Stimulated activated CD8-positive, alpha-beta memory T cell treated with anti-CD3 and anti-CD28 coated beads, Interleukin-12 subunit alpha, Interleukin-12 subunit beta, amount 100 ng/mL, for 1 hour (primary cell): ENCODE measurements around the gene DPP10.

ENCODE experiments used
- DNase-seq: peaks from one replicate; pipeline ENCODE4 v3.0.0-alpha.2; 2020; ENCODE audit warnings: low read depth

Gene DPP10

DNA sequence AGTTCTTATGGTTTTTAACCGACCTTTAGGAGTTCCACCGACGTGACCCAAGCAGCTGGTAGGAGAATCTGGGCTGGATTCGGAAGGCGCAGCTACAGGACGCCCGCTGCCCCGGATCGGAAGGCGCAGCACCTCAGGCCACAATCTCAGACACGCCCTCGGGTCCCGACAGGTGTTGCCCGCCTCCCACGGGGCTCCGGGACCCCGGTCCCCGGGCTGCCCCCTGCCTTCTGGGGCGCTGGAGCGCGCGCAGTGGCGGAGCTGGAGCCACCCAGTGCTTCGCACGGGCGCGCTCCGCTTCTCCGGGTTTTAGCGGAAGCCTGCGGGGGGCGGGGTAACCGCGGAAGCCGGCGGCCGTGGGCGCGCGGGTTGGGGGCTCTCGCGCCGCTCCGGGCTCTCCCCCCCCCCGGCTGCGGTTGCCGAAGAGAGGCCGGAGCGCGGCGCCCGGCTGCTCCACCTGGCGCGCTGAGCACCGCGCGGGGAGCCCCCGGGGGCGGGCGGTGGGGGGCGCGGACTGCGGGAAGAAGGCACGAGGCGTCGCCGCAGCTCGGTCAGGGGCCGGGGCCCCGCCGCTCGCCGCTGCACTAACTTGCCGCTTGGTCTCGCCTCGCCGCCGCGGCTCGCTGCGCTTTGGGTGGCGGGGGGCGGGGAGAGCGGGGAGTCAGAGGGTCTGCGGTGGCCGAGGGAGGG is 718.8 kb downstream of the DPP10 start:
- no peak for DNase-seq

DNA sequence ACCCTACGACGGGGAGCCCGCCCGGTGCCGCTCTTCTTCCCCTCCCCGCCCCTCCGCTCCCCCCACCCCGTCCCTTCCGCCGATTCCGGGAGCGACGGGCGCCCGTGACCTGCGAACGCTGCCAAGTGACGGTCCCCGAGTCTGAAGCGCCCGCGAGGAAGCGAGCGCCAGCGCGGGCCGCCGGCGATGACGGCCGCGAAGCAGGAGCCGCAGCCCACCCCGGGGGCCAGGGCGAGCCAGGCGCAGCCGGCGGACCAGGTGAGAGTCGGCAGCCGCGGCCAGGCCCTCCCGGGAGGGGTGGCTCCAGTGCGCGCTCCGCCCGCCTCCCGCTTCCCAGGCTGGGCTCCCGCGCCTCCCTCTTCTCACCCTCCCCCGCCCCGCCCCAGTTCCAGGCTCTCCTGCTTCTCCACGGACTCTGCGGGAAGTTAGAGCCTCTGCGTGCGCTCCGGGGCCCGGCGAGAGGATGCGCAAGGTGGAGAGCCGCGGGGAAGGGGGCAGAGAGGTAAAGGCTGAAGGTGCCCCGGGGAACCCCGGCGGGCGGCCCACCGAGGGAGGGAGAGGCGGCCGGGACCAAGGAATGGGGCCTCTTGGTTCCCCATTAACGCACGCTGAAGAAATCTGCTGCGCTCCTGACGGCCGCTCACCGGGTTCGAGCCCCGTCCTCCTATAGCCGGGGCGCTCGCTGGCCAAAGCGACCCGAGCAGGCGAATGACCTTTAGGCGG is 719.5 kb downstream of the DPP10 start:
- no peak for DNase-seq

DNA sequence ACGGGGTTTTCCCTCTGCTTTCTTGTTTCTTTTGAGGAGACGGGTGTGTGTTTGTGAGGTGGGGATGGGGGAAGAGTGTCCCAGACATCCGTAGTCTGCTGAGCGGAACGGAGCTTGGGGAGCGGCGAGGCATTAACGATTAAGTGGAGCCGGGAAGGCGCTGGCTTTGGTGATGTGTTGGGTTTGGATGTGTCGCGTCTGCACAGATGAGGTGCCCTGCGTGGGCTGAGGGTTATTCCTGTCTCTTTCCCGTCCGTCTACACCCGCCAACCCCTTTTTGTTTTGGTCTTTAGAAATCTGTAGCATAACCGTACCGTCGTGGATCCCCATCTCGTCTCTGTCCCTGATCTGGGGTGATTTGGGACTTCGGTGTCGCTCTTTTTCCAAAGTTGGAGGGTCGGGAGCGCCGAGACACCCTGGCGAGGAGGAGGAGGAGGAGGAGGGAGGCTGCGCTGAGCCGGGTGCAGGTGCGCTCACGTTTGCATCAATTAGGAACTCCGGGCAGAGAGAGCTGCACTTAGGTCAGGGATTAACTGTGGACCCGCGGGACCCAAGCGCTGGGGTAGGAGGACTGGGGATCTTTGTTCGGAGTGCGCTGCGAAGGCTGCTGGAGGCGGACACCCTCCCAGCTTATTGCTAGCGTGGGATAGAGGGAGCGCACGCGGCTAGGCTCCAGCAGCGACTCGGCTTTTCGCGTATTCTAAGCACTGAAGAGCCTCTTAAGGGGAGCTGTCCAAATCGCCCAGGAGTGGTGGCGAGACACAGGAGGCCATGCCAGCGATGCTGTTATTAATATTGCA is 720.3 kb downstream of the DPP10 start:
- DNase-seq = no peak

DNA sequence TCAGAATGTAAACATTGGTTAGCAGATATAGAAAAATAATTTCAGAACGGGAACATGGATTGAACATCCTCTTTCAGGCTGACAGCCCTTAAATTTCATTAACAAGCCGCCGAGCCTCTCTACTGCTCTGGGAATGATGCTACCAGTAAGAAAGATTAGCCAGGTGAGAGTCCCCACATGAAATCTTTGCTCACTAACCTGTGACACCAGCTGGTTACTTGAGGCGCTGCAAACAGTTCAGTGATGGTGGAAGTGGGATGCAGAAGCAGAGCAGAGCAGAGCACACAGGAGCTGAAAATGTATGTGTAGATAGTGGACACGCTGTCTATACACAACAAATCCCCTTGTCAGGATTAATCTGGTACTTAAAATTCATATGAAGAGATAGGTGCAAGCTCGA is 721.1 kb downstream of the DPP10 start:
- DNase-seq = no peak

DNA sequence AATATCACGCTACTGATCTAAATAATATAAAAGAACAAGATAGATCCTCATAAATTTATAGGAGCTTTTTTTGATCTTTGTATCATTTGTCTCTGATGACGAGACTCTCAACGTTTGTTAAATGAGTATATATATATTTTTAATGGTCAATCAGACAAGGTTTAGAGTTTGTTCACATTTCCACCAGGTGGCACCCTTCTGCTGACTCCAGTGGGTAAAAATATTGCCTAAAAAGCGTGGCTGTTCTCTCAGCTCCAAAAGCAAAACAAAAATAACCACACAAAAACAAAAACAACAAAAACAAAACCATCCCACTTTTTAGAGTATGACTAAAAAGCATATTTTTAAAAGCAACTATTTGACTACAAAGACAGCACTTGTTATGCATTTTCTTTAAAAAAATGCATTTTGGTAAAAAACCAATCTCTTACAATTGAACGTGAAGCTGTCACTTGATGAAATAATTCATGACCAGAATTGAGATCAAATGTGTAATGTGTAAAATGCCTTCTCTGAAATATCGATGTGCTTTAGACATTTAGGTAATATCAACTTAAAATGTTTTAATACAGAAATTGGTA is 723.2 kb downstream of the DPP10 start:
- no peak for DNase-seq

DNA sequence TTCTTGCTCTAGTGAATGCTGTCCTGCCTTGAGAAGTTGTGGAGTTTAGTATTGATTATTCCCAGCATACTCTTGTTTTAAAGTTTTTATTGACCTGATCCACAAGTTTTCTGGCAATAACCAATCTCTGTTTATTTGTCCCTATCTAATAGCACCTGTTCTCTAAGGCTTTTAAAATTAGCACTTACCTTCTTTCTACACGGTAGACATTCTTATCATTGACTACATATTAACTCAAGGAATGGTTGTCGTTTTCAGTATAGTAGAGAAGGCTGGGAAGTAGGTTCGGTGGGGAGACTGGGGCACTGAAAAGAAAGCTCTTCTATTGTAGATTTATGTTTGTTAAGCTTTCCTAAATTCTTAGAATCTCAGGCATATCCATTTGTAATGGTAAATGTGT is 726.0 kb downstream of the DPP10 start:
- no peak for DNase-seq

DNA sequence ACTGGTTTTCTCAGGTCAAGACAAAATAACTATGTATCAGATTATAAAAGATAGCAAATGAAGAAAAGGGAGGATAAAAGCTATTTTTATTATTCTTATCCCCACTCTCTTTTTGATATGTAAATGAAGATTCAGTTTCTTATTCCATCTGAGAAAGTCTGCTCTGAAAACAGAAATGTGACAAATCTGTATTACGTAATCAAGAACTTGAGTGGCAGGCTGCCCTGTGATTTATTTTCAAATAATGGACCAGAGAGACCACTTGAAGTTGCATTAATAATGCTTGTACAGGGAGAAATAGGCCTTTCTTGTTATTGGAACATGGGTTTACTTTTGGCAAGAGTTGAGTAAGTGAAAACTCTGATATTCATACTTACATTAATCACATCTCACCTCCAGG is 727.4 kb downstream of the DPP10 start:
- DNase-seq = no peak

DNA sequence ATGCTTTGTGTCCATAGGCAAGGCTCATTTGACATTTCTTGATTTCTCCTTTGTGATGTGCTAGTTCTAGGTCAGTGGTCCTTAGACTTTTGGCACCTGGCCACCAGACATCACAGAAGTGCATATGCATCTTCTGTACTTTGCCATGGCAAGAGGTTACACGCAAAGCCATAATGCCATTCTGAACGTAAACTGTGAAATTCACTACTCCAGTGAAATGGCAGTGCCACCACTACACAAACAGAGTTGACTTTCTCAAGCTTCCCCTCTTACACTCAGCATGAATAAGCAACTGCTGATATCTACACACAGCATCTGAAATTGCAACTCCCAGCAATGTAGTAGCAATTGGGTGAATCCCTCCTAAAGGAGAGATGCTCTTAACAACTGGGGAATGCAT is 729.3 kb downstream of the DPP10 start:
- DNase-seq = no peak

DNA sequence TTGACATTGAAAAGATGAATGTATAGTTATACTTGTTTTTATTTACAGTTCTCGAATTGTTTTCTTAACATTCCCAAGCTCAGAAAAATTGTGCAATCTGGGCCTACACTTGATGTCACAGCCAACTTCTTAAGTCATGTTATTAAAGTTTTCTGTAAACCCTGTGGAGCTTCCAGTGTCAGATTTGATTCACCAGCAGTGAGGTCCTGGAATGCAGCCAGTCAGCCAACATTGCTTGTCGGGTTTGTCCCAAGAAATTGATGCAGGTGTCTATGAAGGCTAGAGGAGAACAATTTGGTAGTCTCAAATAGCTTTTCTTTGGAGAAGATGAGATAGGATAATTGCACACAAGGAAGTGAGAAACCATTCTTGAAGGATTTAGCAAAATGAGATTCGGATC is 732.2 kb downstream of the DPP10 start:
- no peak for DNase-seq

DNA sequence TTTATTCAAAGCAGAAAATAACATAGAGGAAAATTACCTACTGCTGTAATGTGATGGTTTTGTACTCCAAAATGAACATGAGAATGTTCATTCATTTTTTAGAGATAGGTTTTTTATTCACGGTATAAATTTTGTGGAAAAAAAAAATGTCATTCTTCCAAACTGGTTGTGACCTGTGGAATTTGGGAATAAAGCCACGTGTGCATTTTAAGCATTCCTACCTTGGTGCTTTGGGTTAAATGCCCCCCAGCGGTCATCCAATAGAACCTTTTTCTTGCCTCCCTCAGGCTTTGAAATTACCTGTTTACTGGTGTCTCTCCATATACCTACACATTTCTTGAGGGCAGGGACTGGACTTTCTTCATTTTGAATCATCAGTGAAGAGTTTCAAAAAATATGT is 740.7 kb downstream of the DPP10 start:
- no peak for DNase-seq

DNA sequence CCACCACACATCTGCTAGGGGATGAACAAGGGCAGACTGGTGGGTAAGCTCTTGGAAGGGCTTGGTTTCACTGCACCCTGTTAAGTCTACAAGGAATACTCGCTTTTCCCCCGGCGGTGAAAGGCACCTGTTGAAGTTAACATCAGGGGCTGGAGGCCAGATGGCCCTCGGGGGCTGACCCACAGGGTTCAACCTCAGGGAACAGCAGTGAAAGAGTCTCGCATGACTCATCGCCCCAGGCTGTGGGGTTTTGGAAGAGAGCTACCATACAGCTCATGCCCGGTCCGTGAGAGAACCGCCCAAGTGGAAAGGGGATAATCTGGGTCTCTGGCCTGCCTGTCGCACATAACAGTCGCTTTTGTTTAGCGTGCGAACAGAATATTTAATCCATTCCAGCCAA is 748.0 kb downstream of the DPP10 start:
- DNase-seq = no peak

DNA sequence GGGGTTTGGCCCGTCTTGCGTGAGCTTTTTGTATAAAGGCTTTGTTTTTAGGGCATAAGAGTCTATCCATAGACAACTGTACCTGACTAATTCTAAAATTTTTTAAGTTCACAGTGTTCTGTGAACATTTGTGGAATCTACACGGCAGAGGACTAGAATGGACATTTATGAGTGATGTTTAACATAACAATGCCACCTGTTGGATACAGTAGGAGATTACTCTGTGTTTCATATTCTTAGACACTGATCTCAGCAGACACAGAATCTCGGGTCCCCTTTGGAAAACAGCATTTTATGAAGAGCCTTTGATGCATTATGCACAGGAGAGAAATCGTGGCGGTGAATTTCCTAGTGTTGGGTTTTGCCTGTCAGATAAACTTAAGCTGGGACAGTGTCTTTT is 752.2 kb downstream of the DPP10 start:
- DNase-seq = no peak

DNA sequence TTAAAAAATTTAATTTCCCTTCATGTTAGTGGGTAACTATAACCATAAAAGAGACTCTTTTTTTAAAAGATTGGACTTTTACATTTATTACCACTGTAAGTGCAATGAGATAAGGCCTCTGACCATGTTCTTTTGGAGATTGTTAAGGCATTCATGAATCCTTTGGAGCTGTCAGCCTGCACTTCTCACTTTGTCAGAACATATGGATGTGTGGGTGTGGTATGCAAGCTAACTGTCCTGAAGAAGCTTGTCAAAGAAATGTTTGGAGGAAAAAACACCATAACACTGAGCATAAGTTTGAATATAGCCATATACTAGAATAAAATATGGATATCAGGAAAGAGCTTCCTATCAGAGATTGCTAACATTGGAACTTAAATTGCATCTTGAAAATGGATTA is 754.1 kb downstream of the DPP10 start:
- no peak for DNase-seq

DNA sequence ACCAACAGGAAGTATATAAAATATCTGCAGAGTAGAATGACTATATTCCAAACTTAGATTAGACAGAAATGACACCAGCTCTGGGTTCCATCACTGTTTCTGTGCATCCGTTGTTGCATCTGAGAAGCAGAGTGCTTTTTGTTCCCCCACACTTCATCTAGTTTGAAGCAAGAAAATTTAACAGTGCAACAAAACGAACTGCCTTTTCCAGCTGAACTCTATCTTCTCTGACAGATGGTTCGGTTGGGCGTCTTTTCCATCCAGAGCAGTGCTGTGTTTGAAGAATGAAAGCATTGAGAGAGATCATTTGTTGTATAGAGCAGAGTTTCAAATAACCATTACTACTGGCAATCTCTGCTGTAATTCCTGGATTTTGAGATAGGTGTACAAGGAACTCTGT is 757.5 kb downstream of the DPP10 start:
- DNase-seq = no peak

DNA sequence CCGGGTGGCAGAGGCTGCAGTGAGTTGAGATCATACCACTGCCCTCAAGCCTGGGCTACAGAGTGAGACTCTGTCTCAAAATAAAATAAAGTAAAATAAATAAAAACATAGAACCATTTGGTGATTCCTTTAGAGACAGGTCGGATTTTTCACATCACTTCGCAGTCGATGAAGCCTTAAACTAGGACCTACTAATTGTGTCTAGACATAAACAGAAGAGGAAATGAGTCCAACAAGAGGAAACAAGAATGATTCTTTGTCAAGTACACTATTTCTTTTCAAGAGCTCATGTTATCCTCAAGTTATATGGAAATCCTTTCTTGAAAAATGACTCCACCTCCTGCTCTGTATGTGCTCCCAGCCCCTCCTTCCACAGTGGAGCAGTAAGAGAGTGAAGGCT is 758.9 kb downstream of the DPP10 start:
- no peak for DNase-seq

DNA sequence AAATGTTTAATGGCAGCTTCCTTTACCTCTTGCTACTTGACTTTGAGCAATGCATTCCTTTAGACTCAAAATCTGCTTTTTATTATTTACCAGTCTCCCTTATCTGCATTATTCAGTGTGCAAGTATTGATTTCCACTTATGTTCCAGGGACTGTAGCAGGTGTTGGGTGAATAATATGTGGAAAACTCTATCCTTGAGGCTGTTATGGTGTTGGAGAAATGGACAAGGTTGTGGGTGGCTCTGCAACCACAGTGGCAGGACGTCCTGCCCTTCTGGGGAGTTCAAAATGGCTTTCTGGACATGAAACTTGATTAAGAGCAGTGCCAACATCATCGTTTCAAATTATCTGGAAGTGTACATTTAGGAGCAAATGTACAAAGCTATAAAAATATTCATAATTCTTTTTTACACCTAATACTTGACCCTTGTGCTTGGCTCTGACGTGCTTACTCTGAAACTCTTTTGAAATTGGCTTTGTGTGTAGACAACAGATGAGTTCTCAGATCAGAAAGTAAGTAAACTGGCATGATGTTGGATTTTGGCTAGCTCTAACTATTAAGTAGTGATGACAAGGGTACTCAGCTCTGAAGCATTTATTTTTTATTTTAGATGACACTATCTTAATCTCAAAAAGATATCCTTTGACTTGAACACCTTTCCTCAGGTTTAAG is 766.2 kb downstream of the DPP10 start:
- no peak for DNase-seq

DNA sequence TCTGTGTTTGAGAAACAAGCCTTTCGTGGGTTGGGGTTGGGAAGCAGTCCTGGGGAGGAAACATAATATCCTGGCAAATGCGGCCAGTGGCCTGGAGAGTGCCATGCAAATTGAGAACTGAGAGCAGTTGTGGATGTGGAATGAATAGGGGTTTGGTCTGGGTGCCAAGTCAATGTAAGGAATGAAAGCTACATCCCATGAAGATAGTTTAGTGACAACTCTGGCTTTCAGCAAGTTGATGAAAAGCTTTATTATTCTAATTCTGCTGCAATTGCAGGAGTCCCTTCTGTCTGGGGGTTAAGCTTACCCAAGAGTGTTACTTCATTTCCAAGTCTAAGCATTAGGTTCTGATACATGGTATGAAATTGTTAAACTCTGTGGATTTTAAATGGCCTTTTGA is 771.6 kb downstream of the DPP10 start:
- no peak for DNase-seq

DNA sequence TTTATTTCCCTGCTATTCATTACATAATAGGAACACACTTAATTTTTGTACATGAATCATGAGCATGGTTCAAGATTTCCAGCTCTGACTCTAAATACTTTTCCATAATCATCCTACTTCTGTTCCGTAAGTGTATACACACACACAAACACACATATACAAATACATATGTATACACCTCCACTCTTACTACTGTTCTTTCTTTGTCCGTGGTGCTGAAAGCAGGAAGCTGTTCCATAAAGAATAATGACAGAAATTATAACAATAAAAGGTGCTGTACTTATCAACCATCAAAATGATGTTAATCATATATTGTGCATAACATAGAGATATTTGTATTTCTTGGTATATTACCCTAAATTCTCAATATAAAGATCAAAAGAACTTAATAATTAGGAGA is 776.9 kb downstream of the DPP10 start:
- DNase-seq = no peak

DNA sequence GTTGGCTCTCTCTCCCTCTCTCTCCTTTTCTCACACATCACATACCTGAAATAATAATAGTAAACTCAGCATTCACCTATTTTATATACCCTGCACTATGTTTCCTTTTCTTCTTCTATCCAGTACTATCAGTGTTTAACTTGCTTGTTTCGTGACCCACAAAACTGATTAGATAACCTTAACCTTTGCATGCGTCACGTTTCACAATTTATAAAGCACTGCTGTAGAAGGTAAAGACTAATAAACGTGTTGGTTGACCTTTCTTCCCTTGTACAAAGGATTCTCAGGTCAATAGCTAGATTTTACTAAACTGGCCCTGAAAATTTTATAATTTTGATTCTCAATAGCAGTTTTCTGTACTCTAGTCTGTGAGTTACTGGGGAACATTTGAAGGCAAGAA is 791.7 kb downstream of the DPP10 start:
- no peak for DNase-seq

DNA sequence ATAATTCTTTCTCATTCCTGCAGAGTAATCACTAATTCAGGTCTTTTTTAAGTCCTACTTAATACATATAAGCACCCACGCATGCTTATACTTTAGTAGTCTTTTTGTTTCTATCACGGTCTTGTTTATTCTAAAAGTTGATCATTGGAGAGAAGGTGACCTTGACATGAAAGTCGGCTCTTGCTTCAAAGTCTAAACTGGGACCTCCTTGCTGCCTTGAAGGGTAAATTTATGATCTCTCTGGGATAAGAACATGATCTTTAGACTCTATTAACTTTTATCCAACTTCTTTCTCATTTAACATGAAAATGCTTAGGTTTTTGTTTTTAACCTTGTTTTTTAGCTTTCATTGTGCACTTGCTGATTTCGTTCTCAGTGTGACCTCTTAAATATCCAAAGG is 792.3 kb downstream of the DPP10 start:
- no peak for DNase-seq

DNA sequence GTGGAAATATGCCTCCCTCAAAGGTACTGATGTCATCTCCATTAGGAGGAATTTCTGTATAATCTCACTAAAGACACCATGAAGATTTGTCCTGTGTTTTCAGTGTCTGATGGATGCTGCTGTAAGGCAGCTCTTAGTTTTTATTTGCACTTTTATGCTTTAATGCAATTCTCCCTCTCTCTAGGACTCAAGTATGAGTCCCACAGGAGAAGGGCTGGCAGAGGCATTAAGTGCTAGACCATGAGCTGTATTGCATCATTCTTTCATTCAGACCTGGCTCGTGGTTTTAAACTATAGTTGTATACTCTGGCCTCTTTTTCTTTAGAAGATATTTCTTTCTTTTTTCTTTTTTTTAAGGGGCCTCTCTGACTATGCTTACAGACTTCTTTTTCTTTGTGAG is 805.6 kb downstream of the DPP10 start:
- DNase-seq = no peak

DNA sequence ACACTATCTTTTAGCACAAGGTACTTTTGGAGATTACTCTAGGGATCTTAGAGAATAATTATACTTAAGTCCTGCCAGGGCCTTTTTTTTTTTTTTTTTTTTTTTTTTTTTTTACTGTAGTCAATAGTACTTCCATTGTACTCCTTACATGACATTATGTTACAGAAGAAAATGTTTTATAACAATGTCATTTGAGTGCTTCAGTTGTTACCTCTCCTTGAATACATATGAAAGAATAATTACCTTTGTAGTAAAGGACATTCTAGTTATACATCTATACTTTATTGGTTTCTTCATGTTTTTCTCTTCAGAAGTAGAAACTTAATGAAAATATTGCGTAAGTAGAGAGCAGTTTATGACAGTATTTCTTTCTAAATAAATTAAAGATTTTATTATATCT is 834.9 kb downstream of the DPP10 start:
- DNase-seq = no peak
